Neural cell (in vitro differentiated cells): ENCODE results near the gene RPRD1A. TPM values are rescaled to one million over a fixed set of nuclear protein-coding genes. Genes with fewer than 3 reads are reported as not detected.

ENCODE experiments used
- H2AFZ ChIP-seq: fragments of 200-600, 300-800 bp; sonication (generic), shearing (Covaris generic); 2 replicates; pipeline ENCODE4 v1.6.0; 2014; ENCODE audit warnings: low read depth, mild to moderate bottlenecking, antibody characterized with exemption, low read length, moderate library complexity
- H3F3A ChIP-seq: fragments of 200-600 bp; shearing (Covaris generic); 2 replicates; pipeline ENCODE4 v1.6.1; 2016; ENCODE audit warnings: mild to moderate bottlenecking, moderate library complexity, mixed read lengths, antibody characterized with exemption, low read length; ENCODE audit not compliant: insufficient read depth, poor library complexity, severe bottlenecking
- H3K27ac ChIP-seq: fragments of 200-600, 300-800 bp; sonication (generic), shearing (Covaris generic); 2 replicates; pipeline ENCODE4 v1.5.1; 2014; ENCODE audit warnings: mild to moderate bottlenecking, low read length, moderate library complexity
- H3K27me3 ChIP-seq: fragments of 300-800, 200-600 bp; sonication (generic), shearing (Covaris generic); 2 replicates; pipeline ENCODE4 v1.6.0; 2014; ENCODE audit warnings: mild to moderate bottlenecking, low read depth, low read length, moderate library complexity; ENCODE audit not compliant: insufficient read depth
- H3K36me3 ChIP-seq: fragments of 300-800, 200-600 bp; sonication (generic), shearing (Covaris generic); 2 replicates; pipeline ENCODE4 v1.5.1; 2014; ENCODE audit warnings: mild to moderate bottlenecking, antibody characterized with exemption, low read length, moderate library complexity; ENCODE audit not compliant: insufficient read depth
- H3K4me2 ChIP-seq: fragments of 300-800, 200-600 bp; sonication (generic), shearing (Covaris generic); 2 replicates; pipeline ENCODE4 v1.6.0; 2014; ENCODE audit warnings: mild to moderate bottlenecking, low read length
- H3K4me3 ChIP-seq: fragments of 300-800, 200-600 bp; sonication (generic), shearing (Covaris generic); 2 replicates; pipeline ENCODE4 v1.5.1; 2014; ENCODE audit warnings: mild to moderate bottlenecking, low read length, moderate library complexity
- H3K79me2 ChIP-seq: fragments of 200-600 bp; shearing (Covaris generic); replicated peaks from 2 replicates; pipeline ENCODE4 v1.6.0; 2014; ENCODE audit warnings: mild to moderate bottlenecking, low read length, moderate library complexity; ENCODE audit not compliant: insufficient read depth
- H3K9ac ChIP-seq: fragments of 300-800, 200-600 bp; sonication (generic), shearing (Covaris generic); 2 replicates; pipeline ENCODE4 v1.6.1; 2016; ENCODE audit warnings: mild to moderate bottlenecking, low read length, mixed read lengths
- H3K9me2 ChIP-seq: fragments of 200-600 bp; shearing (Covaris generic); 2 replicates; pipeline ENCODE4 v1.6.1; 2016; ENCODE audit warnings: mild to moderate bottlenecking, low read length, mixed read lengths; ENCODE audit not compliant: insufficient read depth
- H3K9me3 ChIP-seq: fragments of 200-600, 300-800 bp; sonication (generic), shearing (Covaris generic); 2 replicates; pipeline ENCODE4 v1.6.1; 2016; ENCODE audit warnings: mild to moderate bottlenecking, mixed run types, low read length, moderate library complexity, mixed read lengths
- H4K20me1 ChIP-seq: fragments of 200-600 bp; shearing (Covaris generic); 2 replicates; pipeline ENCODE4 v1.6.1; 2016; ENCODE audit warnings: mild to moderate bottlenecking, mixed run types; ENCODE audit not compliant: insufficient read depth
- EP300 ChIP-seq: fragments of 450-650 bp; conservative IDR thresholded peaks from 2 replicates; pipeline ENCODE4 v1.6.1; 2014; ENCODE audit warnings: antibody characterized with exemption, mild to moderate bottlenecking, moderate library complexity; ENCODE audit not compliant: poor library complexity, severe bottlenecking
- EZH2 ChIP-seq: fragments of 200-600, 300-800 bp; shearing (Covaris generic), sonication (generic); IDR thresholded peaks from 2 replicates; pipeline ENCODE4 v1.6.1; 2014; ENCODE audit warnings: antibody characterized with exemption, low read length, borderline replicate concordance, mild to moderate bottlenecking; ENCODE audit not compliant: insufficient read depth, poor library complexity, severe bottlenecking
- MXI1 ChIP-seq: fragments of 450-650 bp; conservative IDR thresholded peaks from 2 replicates; pipeline ENCODE4 v1.6.1; 2014; ENCODE audit warnings: antibody characterized with exemption, mild to moderate bottlenecking; ENCODE audit not compliant: poor library complexity, severe bottlenecking
- POLR2AphosphoS5 ChIP-seq: IDR thresholded peaks from 2 replicates; pipeline ENCODE4 v1.6.1; 2012
- RAD21 ChIP-seq: fragments of 450-650 bp; conservative IDR thresholded peaks from 2 replicates; pipeline ENCODE4 v1.6.1; 2014; ENCODE audit warnings: antibody characterized with exemption, mild to moderate bottlenecking, moderate library complexity
- REST ChIP-seq: IDR thresholded peaks from 2 replicates; pipeline ENCODE4 v1.6.1; 2012; ENCODE audit warnings: borderline replicate concordance
- SMC3 ChIP-seq: fragments of 450-650 bp; conservative IDR thresholded peaks from 2 replicates; pipeline ENCODE4 v1.6.1; 2014; ENCODE audit warnings: antibody characterized with exemption, mild to moderate bottlenecking, moderate library complexity; ENCODE audit not compliant: poor library complexity
- TAF1 ChIP-seq: IDR thresholded peaks from 2 replicates; pipeline ENCODE4 v1.6.1; 2012; ENCODE audit warnings: low read depth
- polyA plus RNA-seq: library from polyadenylated mRNA; depleted of rRNA; stranded (reverse); fragments of >200 nt; gene quantifications from 2 replicates; pipeline ENCODE4 v1.2.3, GENCODE V29; 2014
- TF ChIP-seq, protein P1 (sequence below): fragments of 450-650 bp; IDR thresholded peaks from 2 replicates; pipeline ENCODE4 v1.5.1; 2014; ENCODE audit warnings: antibody characterized with exemption, mild to moderate bottlenecking, moderate library complexity; ENCODE audit not compliant: poor library complexity, severe bottlenecking

Gene RPRD1A
- polyA plus RNA-seq, 1 donor from 2014 or later: 129 TPM

- Histone ChIP-seq H3K9me3 (no peaks in the 10 kb centered on the region), H3K4me2 (no peak overlapping the region), H3K79me2 (no peaks in the 10 kb centered on the region), H3K27ac (no peak overlapping the region), H2AFZ (no peak overlapping the region), H3K27me3 (no peaks in the 10 kb centered on the region), H3K4me3 (no peak overlapping the region), H4K20me1 (no peaks in the 10 kb centered on the region), H3K9me2 (no peaks in the 10 kb centered on the region), H3K36me3 (no peaks in the 10 kb centered on the region), H3K9ac (no peak overlapping the region), H3F3A (no peaks in the 10 kb centered on the region)
- no peak for TF ChIP-seq EZH2
- no peak for TF ChIP-seq EP300
- TF ChIP-seq TAF1: no peak
- no peak for TF ChIP-seq MXI1
- TF ChIP-seq RAD21: no peak
Measured at GRCh38 chr18:36086186-36086585, 18.8 kb upstream of the RPRD1A start.

GRCh38 chr18:36085195-36085594, 17.8 kb upstream of the RPRD1A start:
- H3K79me2 ChIP-seq: no peaks in the 10 kb centered on the region
- no peak overlapping the region for H3K4me2 ChIP-seq
- H3K4me3 ChIP-seq: no peak overlapping the region
- TF ChIP-seq EZH2 (no peak), RAD21 (no peak), MXI1 (no peak), REST (no peak), EP300 (no peak), SMC3 (no peak), POLR2AphosphoS5 (no peak), TAF1 (no peak)
- TF ChIP-seq, protein P1, sequence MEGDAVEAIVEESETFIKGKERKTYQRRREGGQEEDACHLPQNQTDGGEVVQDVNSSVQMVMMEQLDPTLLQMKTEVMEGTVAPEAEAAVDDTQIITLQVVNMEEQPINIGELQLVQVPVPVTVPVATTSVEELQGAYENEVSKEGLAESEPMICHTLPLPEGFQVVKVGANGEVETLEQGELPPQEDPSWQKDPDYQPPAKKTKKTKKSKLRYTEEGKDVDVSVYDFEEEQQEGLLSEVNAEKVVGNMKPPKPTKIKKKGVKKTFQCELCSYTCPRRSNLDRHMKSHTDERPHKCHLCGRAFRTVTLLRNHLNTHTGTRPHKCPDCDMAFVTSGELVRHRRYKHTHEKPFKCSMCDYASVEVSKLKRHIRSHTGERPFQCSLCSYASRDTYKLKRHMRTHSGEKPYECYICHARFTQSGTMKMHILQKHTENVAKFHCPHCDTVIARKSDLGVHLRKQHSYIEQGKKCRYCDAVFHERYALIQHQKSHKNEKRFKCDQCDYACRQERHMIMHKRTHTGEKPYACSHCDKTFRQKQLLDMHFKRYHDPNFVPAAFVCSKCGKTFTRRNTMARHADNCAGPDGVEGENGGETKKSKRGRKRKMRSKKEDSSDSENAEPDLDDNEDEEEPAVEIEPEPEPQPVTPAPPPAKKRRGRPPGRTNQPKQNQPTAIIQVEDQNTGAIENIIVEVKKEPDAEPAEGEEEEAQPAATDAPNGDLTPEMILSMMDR: no peak
- H2AFZ ChIP-seq: no peak overlapping the region
- no peaks in the 10 kb centered on the region for H3K9me2 ChIP-seq
- no peaks in the 10 kb centered on the region for H3K9me3 ChIP-seq
- no peak overlapping the region for H3K27ac ChIP-seq
- no peaks in the 10 kb centered on the region for H3K36me3 ChIP-seq
- H3K9ac ChIP-seq: no peak overlapping the region
- H4K20me1 ChIP-seq: no peaks in the 10 kb centered on the region
- no peaks in the 10 kb centered on the region for H3K27me3 ChIP-seq
- no peaks in the 10 kb centered on the region for H3F3A ChIP-seq
